Measurements from ENCODE around the gene GPRIN1. TPM values are rescaled to one million over a fixed set of nuclear protein-coding genes. Genes with fewer than 3 reads are reported as not detected.
A peak's percentile ranks its signal among the peaks of the same experiment; 100 is the strongest.

The GPRIN1 gene
- total and polyA plus RNA-seq, 9 donors = 0.08 to 0.50 (median 0.20) TPM

GRCh38 chr5:176574297-176574591 lies 35.7 kb downstream of the GPRIN1 start:
- Histone ChIP-seq H3K27ac (no peak overlapping the region), H3K4me3 (no peak overlapping the region), H3K36me3 (no peaks in the 10 kb centered on the region), H3K9me3 (no peaks in the 10 kb centered on the region), H3K4me1 (ENCODE audit: insufficient read depth) (no peaks in the 10 kb centered on the region), H3K27me3 (no peaks in the 10 kb centered on the region)
- TF ChIP-seq EP300 (IDR thresholded peaks at IDR 0.05) = no peak
- TF ChIP-seq POLR2A (IDR thresholded peaks at IDR 0.05) = no peak
- no peak for TF ChIP-seq CTCF (IDR thresholded peaks at IDR 0.05)
- intact Hi-C loops (cut with DNase I) = no loop called here
- no peak for DNase-seq
- 52 to 62% (median 53%) methylated on average over 10 of the region's 10 CpGs for WGBS, 3 donors

GRCh38 chr5:176573564-176574296 lies 36.2 kb downstream of the GPRIN1 start:
- H3K36me3 ChIP-seq = no peaks in the 10 kb centered on the region
- peak; percentile 20 to 57 (median 47) for DNase-seq
- intact Hi-C loops (cut with DNase I) = no loop called here
- H3K27me3 ChIP-seq = no peaks in the 10 kb centered on the region
- no peaks in the 10 kb centered on the region for H3K4me1 ChIP-seq (ENCODE audit: insufficient read depth)
- no peak overlapping the region for H3K27ac ChIP-seq
- H3K4me3 ChIP-seq = no peak overlapping the region
- no peaks in the 10 kb centered on the region for H3K9me3 ChIP-seq
- WGBS, 3 donors = 35 to 43% (median 39%) methylated on average over 18 of the region's 18 CpGs
- TF ChIP-seq EP300 (IDR thresholded peaks at IDR 0.05) (no peak), POLR2A (IDR thresholded peaks at IDR 0.05) (no peak), CTCF (IDR thresholded peaks at IDR 0.05) (peak; percentile 18 to 34 (median 20))

- DNase-seq = no peak
- WGBS, 3 donors = 33 to 45% (median 33%) methylated on average over 6 of the region's 6 CpGs
- Histone ChIP-seq H3K4me3 (no peak overlapping the region), H3K9me3 (no peaks in the 10 kb centered on the region), H3K36me3 (no peaks in the 10 kb centered on the region), H3K4me1 (ENCODE audit: insufficient read depth) (no peaks in the 10 kb centered on the region), H3K27ac (no peak overlapping the region), H3K27me3 (no peaks in the 10 kb centered on the region)
- intact Hi-C loops (cut with DNase I) = no loop called here
- no peak for TF ChIP-seq POLR2A (IDR thresholded peaks at IDR 0.05)
- no peak for TF ChIP-seq EP300 (IDR thresholded peaks at IDR 0.05)
Measured at GRCh38 chr5:176570044-176570443, 39.9 kb downstream of the GPRIN1 start.

- Histone ChIP-seq H3K9me3 (no peaks in the 10 kb centered on the region), H3K4me1 (ENCODE audit: insufficient read depth) (no peaks in the 10 kb centered on the region), H3K36me3 (no peaks in the 10 kb centered on the region), H3K27ac (no peak overlapping the region), H3K4me3 (no peak overlapping the region), H3K27me3 (no peaks in the 10 kb centered on the region)
- TF ChIP-seq CTCF (IDR thresholded peaks at IDR 0.05) (no peak), EP300 (IDR thresholded peaks at IDR 0.05) (no peak), POLR2A (IDR thresholded peaks at IDR 0.05) (no peak)
- WGBS, 3 donors = 68 to 77% (median 74%) methylated on average over 17 to 18 of the region's 18 CpGs
- no peak for DNase-seq
- intact Hi-C loops (cut with DNase I) = no loop called here
Measured at GRCh38 chr5:176568657-176569056, 41.3 kb downstream of the GPRIN1 start.

GRCh38 chr5:176565760-176566288 lies 44.1 kb downstream of the GPRIN1 start:
- H3K27me3 ChIP-seq = no peaks in the 10 kb centered on the region
- H3K36me3 ChIP-seq = no peaks in the 10 kb centered on the region
- no peaks in the 10 kb centered on the region for H3K9me3 ChIP-seq
- no peak for DNase-seq
- intact Hi-C loops (cut with DNase I) = no loop called here
- 16 to 23% (median 19%) methylated on average over 6 of the region's 6 CpGs for WGBS, 3 donors
- H3K4me1 ChIP-seq (ENCODE audit: insufficient read depth) = no peaks in the 10 kb centered on the region
- no peak overlapping the region for H3K27ac ChIP-seq
- no peak for TF ChIP-seq CTCF (IDR thresholded peaks at IDR 0.05)
- TF ChIP-seq EP300 (IDR thresholded peaks at IDR 0.05) = no peak
- TF ChIP-seq POLR2A (IDR thresholded peaks at IDR 0.05) = no peak
- H3K4me3 ChIP-seq = no peak overlapping the region
